GM08714 (cell line): Measurements from ENCODE around the gene STRA6.

Source experiments
- H3K4me3 ChIP-seq: fragments of 200-500 bp; sonication (Bioruptor generic); 2 replicates; pipeline ENCODE4 v1.5.1; 2014; ENCODE audit warnings: mild to moderate bottlenecking, low read length, inconsistent platforms
- ZNF274 ChIP-seq: IDR thresholded peaks from 2 replicates; pipeline ENCODE4 v1.6.1; 2012; ENCODE audit warnings: mild to moderate bottlenecking, low read depth, low read length

The STRA6 gene

DNA sequence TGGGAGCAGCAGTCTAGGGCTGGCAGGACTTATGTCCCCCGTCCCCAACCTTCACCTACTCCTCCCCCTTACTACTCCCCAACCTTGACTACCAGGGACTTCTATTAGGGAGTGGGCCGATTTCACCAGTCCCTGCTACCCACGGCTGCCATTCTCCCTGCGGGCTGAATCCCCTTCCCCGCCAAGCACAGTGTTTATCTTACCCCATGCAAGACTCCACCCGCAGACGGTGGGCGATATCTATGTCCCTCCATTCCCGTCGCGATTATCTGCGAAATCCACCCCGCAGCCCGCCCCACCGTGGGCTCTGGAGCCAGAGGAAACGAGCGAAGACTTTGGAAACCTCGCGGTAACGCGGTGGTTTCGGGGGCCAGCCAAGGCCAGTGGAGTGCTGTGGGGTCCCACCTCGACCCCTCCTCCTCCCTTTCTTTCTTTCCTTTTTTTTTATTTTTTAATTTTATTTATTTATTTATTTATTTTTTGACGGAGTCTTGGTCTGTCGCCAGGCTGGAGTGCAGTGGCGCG lies 67.5 kb downstream of the STRA6 start:
- TF ChIP-seq ZNF274, result no peak
- H3K4me3 ChIP-seq, result no peak overlapping the region

DNA sequence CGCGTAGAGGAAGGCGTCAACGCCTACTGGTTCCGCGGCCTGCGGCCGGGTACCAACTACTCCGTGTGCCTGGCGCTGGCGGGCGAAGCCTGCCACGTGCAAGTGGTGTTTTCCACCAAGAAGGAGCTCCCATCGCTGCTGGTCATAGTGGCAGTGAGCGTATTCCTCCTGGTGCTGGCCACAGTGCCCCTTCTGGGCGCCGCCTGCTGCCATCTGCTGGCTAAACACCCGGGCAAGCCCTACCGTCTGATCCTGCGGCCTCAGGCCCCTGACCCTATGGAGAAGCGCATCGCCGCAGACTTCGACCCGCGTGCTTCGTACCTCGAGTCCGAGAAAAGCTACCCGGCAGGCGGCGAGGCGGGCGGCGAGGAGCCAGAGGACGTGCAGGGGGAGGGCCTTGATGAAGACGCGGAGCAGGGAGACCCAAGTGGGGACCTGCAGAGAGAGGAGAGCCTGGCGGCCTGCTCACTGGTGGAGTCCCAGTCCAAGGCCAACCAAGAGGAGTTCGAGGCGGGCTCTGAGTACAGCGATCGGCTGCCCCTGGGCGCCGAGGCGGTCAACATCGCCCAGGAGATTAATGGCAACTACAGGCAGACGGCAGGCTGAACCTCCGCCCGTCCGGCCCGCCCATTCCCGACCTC lies 68.1 kb downstream of the STRA6 start:
- no peak overlapping the region for H3K4me3 ChIP-seq
- no peak for TF ChIP-seq ZNF274

DNA sequence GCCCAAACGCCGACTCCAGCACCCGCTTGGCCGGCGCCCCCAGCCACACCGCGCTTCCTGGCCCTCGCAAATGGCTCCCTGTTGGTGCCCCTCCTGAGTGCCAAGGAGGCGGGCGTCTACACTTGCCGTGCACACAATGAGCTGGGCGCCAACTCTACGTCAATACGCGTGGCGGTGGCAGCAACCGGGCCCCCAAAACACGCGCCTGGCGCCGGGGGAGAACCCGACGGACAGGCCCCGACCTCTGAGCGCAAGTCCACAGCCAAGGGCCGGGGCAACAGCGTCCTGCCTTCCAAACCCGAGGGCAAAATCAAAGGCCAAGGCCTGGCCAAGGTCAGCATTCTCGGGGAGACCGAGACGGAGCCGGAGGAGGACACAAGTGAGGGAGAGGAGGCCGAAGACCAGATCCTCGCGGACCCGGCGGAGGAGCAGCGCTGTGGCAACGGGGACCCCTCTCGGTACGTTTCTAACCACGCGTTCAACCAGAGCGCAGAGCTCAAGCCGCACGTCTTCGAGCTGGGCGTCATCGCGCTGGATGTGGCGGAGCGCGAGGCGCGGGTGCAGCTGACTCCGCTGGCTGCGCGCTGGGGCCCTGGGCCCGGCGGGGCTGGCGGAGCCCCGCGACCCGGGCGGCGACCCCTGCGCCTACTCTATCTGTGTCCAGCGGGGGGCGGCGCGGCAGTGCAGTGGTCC lies 68.7 kb downstream of the STRA6 start:
- no peak for TF ChIP-seq ZNF274
- H3K4me3 ChIP-seq, result no peak overlapping the region

DNA sequence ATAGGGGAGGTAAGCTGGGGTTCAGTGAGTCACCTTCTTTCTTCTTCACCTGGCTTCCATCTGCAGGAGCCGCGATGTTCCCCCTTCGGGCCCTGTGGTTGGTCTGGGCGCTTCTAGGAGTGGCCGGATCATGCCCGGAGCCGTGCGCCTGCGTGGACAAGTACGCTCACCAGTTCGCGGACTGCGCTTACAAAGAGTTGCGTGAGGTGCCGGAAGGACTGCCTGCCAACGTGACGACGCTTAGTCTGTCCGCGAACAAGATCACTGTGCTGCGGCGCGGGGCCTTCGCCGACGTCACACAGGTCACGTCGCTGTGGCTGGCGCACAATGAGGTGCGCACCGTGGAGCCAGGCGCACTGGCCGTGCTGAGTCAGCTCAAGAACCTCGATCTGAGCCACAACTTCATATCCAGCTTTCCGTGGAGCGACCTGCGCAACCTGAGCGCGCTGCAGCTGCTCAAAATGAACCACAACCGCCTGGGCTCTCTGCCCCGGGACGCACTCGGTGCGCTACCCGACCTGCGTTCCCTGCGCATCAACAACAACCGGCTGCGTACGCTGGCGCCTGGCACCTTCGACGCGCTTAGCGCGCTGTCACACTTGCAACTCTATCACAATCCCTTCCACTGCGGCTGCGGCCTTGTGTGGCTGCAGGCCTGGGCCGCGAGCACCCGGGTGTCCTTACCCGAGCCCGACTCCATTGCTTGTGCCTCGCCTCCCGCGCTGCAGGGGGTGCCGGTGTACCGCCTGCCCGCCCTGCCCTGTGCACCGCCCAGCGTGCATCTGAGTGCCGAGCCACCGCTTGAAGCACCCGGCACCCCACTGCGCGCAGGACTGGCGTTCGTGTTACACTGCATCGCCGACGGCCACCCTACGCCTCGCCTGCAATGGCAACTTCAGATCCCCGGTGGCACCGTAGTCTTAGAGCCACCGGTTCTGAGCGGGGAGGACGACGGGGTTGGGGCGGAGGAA lies 69.6 kb downstream of the STRA6 start:
- no peak for TF ChIP-seq ZNF274
- H3K4me3 ChIP-seq, result no peak overlapping the region

DNA sequence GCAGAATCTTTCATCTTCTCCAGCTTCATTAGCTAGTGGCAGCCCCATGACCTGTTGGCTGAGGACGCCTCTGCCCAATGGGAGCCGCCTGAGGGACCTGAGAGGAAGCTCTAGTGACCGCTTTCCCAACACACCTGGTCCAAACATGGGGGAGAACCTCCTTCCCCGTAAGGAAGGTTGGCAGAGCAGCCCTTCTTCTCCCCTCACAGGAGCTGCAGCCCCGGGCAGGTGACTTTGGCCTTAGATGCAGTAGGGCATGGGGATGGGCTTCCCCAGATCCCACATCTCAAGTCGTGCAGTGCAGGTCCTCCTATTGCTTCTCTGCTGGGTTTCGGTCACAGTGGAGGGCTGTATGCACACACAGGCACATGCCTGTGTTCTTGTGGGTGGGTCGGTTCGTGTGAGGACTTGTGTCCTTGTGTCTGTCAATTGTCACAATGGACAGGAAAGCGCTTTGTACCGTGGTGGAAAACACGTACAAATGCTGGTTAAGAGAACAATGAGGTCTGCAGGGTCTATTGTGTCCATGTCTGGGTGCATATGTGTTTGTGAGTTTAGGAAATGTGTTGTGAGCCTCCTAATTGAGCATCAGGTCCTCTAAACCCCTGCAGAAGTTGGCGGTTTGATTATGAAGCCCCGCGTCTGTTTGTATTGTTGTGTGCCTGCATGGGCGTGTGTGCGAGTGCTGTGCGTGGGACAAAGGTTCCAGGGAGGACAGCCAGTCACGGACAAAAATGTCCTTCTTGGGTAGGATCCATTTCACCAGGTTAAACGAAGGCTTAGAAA lies 70.8 kb downstream of the STRA6 start:
- H3K4me3 ChIP-seq, result no peak overlapping the region

DNA sequence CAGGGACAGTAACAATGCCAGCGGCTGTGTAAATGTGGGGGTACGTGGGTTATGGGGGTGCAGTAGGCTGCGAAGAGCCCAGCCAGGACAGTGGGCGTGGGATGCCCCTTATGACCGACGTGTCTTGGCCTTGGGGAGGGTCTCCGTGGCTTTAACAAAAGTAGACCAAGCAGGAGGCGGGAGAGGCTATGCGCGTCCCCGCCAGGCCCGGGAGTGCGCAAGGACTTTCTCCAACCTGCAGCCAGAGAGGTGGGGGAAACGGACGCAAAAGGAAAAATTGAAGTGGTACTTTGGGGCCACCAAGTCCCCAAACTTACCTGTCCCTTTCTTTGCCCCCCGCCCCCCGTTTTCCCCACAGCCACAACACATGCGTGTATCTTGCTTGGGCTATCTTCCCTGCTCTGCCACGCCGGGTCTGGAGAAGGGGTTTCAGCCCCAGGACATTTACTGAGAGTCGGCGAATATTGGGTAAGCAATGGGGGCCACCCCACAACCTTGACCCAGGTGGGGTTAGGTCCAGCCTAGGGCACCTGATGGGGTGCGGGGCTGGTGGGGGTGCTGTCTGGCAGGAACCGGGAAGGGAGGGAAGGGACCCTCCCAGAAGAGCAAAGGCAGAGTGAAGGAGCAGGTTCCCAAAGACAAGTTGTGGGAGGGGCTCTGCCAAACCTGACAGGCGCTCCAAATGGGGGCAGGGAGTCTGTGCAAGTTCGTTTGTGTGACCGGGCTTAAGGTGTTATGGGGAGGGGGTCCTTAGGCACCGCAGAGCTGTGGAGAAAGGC lies 71.5 kb downstream of the STRA6 start:
- no peak for TF ChIP-seq ZNF274
- H3K4me3 ChIP-seq, result no peak overlapping the region

More for the DNA sequence above, 70.8 kb downstream of the STRA6 start:
- TF ChIP-seq ZNF274, result no peak

DNA sequence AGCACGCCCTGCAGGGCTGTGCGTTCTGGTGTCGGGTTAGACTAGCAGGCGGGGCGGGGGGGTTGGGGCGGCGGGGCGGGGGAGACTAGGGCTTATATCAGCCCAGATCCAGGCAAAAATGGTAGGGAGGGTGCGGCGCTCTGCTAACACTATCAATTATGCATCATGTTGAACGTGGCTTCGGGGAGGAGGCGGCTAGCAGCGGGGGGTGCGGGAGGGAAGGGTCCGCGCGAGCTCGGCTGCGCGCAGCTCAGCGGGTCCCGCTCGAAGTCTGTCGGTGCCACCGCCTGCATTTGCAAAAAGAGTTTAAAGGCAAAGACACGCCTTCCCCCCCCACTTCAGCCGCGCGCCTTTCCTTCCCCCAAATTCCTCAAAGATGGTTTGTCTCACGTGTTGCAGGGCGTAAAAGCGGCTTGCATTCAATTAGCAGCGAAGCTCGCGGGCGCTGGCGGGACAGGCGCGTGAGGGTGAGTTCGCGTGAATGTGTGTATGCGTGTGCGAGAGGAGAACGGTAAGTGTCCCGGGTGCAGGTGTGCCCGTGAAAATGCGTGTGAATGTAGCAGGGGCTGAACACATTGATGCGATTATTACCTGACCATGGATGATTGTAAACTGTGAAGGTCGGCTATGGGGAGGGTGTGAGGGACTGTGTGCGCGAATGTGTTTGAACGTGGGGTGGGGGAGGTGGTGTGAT lies 72.3 kb downstream of the STRA6 start, which contains the start of gene ISLR2:
Gene ISLR2 (plus strand): TSS at position 432 of the 694 bp plus-strand sequence. CDS start 2,169 bp downstream, outside the sequence.
- no peak within 1 kb of the TSS for H3K4me3 ChIP-seq
- TF ChIP-seq ZNF274, result no peak

DNA sequence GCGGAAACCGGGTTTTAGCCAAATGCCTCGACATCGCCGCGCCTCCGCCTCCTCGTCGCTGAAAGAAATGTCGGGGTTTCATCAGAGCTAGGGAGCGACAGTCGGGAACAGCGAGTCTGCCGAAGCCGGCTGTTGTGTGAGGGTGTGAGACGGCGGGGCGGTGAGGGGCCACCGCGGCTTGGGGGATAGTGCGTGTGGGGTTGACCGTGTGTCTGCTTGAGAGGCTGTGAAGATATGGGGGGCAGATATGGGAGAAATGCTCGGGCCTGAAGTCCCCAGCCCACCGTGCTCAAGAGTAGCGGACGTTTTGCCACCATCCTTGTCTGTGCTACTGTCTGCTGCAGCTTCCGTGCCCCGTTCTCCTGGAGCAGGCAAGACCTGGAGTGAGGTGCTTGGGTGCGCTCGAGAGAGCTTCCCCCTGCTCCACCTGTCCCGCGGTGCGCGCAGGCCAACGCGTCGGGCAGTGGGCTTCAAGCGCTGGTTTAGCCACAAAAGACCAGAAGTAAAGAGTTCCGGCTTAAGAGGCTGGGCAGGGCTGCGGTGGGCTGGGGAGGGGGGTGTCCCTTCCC lies 72.9 kb downstream of the STRA6 start:
- H3K4me3 ChIP-seq, result no peak overlapping the region
- TF ChIP-seq ZNF274, result no peak
